Right lobe of liver (tissue), 6 donors: ENCODE data around the gene SNRPB2. TPM values are rescaled to one million over a fixed set of nuclear protein-coding genes. Genes with fewer than 3 reads are reported as not detected.

Experiments used
- ATAC-seq, 4 donors: fragments of 200-7000 bp; cut with Tn5 transposase; one replicate each; pipeline ENCODE4 v1.9.1; 2020; ENCODE audit warnings: mild to moderate bottlenecking in 4 of 4, moderate library complexity in 4 of 4
- DNase-seq, 3 donors: peaks; one replicate each; pipeline ENCODE4 v3.0.0-alpha.2; 2020
- H3K27ac ChIP-seq, 3 donors: fragments of 200-600 bp; one replicate each; pipeline ENCODE4 v1.8.0; 2022
- H3K27me3 ChIP-seq, 2 donors: fragments of 200-600 bp; one replicate each; pipeline ENCODE4 v1.8.0; 2022
- H3K36me3 ChIP-seq, 4 donors: fragments of 200-600 bp; sonication (generic) in 1 of 4; one replicate each; pipeline versions ENCODE4 v1.5.1 to v1.8.0; 2017 to 2022; ENCODE audit warnings: control low read depth in 1 of 4
- H3K4me1 ChIP-seq, 4 donors: fragments of 200-600 bp; sonication (generic) in 1 of 4; one replicate each; pipeline versions ENCODE4 v1.5.1 to v1.8.0; 2017 to 2022; ENCODE audit warnings: control low read depth in 1 of 4
- H3K4me3 ChIP-seq, 3 donors: fragments of 200-600 bp; one replicate each; pipeline ENCODE4 v1.8.0; 2022
- H3K9me3 ChIP-seq, 4 donors: fragments of 200-600 bp; sonication (generic) in 1 of 4; one replicate each; pipeline versions ENCODE4 v1.5.1 to v1.8.0; 2017 to 2022; ENCODE audit warnings: control low read depth in 1 of 4
- CTCF ChIP-seq, 4 donors: fragments of 200-600 bp in 3 of 4; fragments of 450-650 bp in 1 of 4; IDR thresholded peaks; one replicate each; pipeline versions ENCODE4 v1.5.1 to v1.8.0; 2016 to 2022; ENCODE audit warnings: antibody characterized with exemption in 4 of 4, mild to moderate bottlenecking in 2 of 4
- POLR2A ChIP-seq: fragments of 450-650 bp; IDR thresholded peaks from one replicate; pipeline ENCODE4 v1.6.1; 2017; ENCODE audit warnings: antibody characterized with exemption, mild to moderate bottlenecking
- whole genome bisulfite sequencing: methylation state at CpG from one replicate; pipeline ENCODE4 v1.1.6; 2018; ENCODE audit warnings: low coverage, low lambda C conversion rate; ENCODE audit not compliant: insufficient coverage; ENCODE audit errors: missing lambda C conversion rate; 5-methylcytosine and 5-hydroxymethylcytosine counted together
- intact Hi-C, 2 donors: fragments of 100-400 bp; cut with DNase I; formaldehyde crosslinking; loops; one replicate each; pipeline versions ENCODE4 v1.11.2 to v1.14.1; 2022
- total RNA-seq, 6 experiments: library from RNA; depleted of rRNA in 2 of 6; stranded (reverse); fragments of >200 nt in 2 of 6; fragmentation: NEBNext Ultra II Directional in 3 of 6; extraction: Animal tissue kit (Norgen Biotek cat#: 25700) in 3 of 6; gene quantifications; one replicate each; pipeline versions ENCODE4 v1.1.0 to v1.2.4, GENCODE V29; 2016 to 2023
- donor health status: DM: no; HTN: yes; CAD: no.
- donor health status: DM: no; HTN: no; CAD: no.
- donor health status: DM: no; HTN: no; CAD: no.
- donor health status: DM: no; HTN: yes; CAD: no.
- donor health status: DM: no; HTN: yes; CAD: no.

The SNRPB2 gene
- total RNA-seq, 6 experiments from 2014 or later: 10.2 to 19.3 (median 17.3) TPM

GRCh38 chr20:16764560-16764959 is 34.7 kb downstream of the SNRPB2 start:
- ATAC-seq: no peak
- no peak overlapping the region for H3K4me3 ChIP-seq
- no peak overlapping the region for H3K27ac ChIP-seq
- no peak for DNase-seq
- H3K27me3 ChIP-seq: no peaks in the 10 kb centered on the region
- WGBS: 28% methylated on average over 3 of the region's 4 CpGs
- H3K36me3 ChIP-seq: no peaks in the 10 kb centered on the region
- intact Hi-C loops: no loop called here
- H3K4me1 ChIP-seq: peaks cover 0 to 3% (median 0%) of the 10 kb centered on the region in 4 donors
- no peaks in the 10 kb centered on the region for H3K9me3 ChIP-seq
- TF ChIP-seq POLR2A: no peak
- no peak for TF ChIP-seq CTCF (IDR thresholded peaks at IDR 0.05)

- TF ChIP-seq POLR2A (no peak), CTCF (IDR thresholded peaks at IDR 0.05) (no peak)
- H3K4me3 ChIP-seq: no peak overlapping the region
- H3K27me3 ChIP-seq: no peaks in the 10 kb centered on the region
- no peak overlapping the region for H3K27ac ChIP-seq
- intact Hi-C loops: no loop called here
- DNase-seq (no peak), ATAC-seq (no peak)
- H3K4me1 ChIP-seq: no peaks in the 10 kb centered on the region
- H3K36me3 ChIP-seq: no peaks in the 10 kb centered on the region
- H3K9me3 ChIP-seq: no peaks in the 10 kb centered on the region
Measured at GRCh38 chr20:16771213-16771612, 41.4 kb downstream of the SNRPB2 start.

GRCh38 chr20:16775961-16776360 is 46.1 kb downstream of the SNRPB2 start:
- no peaks in the 10 kb centered on the region for H3K4me1 ChIP-seq
- H3K4me3 ChIP-seq: no peak overlapping the region
- H3K27me3 ChIP-seq: no peaks in the 10 kb centered on the region
- ATAC-seq (no peak), DNase-seq (no peak)
- WGBS: 58% methylated on average over 1 of the region's 1 CpG
- no peaks in the 10 kb centered on the region for H3K36me3 ChIP-seq
- H3K27ac ChIP-seq: no peak overlapping the region
- TF ChIP-seq POLR2A: no peak
- no peak for TF ChIP-seq CTCF (IDR thresholded peaks at IDR 0.05)
- H3K9me3 ChIP-seq: no peaks in the 10 kb centered on the region
- intact Hi-C loops: no loop called here

GRCh38 chr20:16777126-16777525 is 47.3 kb downstream of the SNRPB2 start:
- Histone ChIP-seq H3K27ac (no peak overlapping the region), H3K36me3 (no peaks in the 10 kb centered on the region)

More at GRCh38 chr20:16777126-16777525, 47.3 kb downstream of the SNRPB2 start:
- Histone ChIP-seq H3K4me3 (no peak overlapping the region), H3K27me3 (no peaks in the 10 kb centered on the region), H3K4me1 (no peaks in the 10 kb centered on the region), H3K9me3 (no peaks in the 10 kb centered on the region)
- WGBS: 43% methylated on average over 1 of the region's 1 CpG
- TF ChIP-seq POLR2A: no peak
- TF ChIP-seq CTCF (IDR thresholded peaks at IDR 0.05): no peak
- ATAC-seq (no peak), DNase-seq (no peak)
- intact Hi-C loops: no loop called here
